Gastrocnemius medialis (tissue), 4 donors: ENCODE measurements around the gene KIF4A.

Experiments used
- CTCF ChIP-seq, 5 experiments: fragments of 450-650 bp in 3 of 5; fragments of 200-600 bp in 2 of 5; sonication (generic) in 2 of 5; IDR thresholded peaks in 4 of 5; conservative IDR thresholded peaks in 1 of 5; 1 replicate in 4 of 5; 2 replicates in 1 of 5; pipeline ENCODE4 v1.5.1; 2016 to 2019; ENCODE audit warnings: antibody characterized with exemption in 5 of 5, mild to moderate bottlenecking in 3 of 5, moderate library complexity in 3 of 5
- POLR2A ChIP-seq, 2 donors: fragments of 450-650 bp; IDR thresholded peaks; one replicate each; pipeline ENCODE4 v1.6.1; 2017; ENCODE audit warnings: antibody characterized with exemption in 2 of 2, mild to moderate bottlenecking in 2 of 2, moderate library complexity in 2 of 2

- no peak for TF ChIP-seq CTCF (IDR thresholded peaks at IDR 0.05 in 4 of 5, conservative IDR thresholded peaks at IDR 0.05 in 1 of 5)
- TF ChIP-seq POLR2A (IDR thresholded peaks at IDR 0.05): no peak
Measured at GRCh38 chrX:70247252-70247651, 42.7 kb upstream of the KIF4A start.
